Purkinje cell (primary cell): ENCODE data around the gene WWP2. TPM values are rescaled to one million over a fixed set of nuclear protein-coding genes. Genes with fewer than 3 reads are reported as not detected.

Experiments used
- polyA plus RNA-seq: library from polyadenylated mRNA; unstranded; fragments of >200 nt; fragmentation: Nextera tagmentation; gene quantifications from 2 replicates; pipeline ENCODE4 v1.2.1, GENCODE V29; 2014

WWP2 gene
- polyA plus RNA-seq, result 4.6 and 8.9 TPM in 2 replicates

DNA sequence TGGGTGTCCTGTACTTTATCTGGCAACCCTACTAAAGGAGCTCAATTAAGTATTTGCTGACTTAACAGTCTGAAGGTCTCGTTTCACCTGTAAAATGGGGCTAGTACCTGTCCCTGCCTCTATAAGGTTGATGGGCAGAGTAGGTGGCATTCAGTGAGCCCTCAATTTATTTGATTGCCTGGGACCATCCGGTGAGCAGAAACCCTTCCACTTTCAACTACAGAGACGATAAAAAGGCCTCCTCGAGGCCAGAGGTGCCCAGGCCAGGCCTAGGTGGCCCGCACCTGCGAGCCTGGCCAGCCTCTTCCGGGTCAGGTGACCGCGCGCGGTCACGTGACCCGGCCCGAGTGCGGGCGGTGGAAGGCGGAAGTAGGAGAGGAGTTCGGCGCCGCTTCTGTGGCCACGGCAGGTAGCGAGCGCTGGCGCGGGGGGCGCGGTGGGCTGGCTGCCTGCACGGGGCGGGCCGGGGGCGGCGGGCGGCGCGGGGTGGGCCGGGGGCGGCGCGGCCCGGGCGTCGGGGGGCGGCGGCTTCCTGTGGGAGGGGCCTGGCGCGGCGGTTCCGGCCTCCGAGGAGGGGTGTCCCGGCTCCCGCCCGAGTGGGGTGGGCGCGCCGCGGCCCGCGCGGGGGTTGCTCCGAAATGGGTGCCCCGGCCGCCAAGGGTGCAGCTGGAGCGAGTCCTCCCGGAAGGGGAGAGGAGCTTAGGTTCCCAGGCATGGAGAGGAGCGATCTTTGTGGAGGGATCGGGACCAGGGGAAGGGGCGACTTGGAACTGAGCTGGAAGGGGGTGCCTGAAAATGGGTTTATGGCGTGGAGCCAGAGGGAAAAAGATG lies at the start of gene WWP2:
WWP2 (plus strand) TSS at position 350 of the 831 bp plus-strand sequence. CDS start 24,679 bp downstream, outside the sequence.

DNA sequence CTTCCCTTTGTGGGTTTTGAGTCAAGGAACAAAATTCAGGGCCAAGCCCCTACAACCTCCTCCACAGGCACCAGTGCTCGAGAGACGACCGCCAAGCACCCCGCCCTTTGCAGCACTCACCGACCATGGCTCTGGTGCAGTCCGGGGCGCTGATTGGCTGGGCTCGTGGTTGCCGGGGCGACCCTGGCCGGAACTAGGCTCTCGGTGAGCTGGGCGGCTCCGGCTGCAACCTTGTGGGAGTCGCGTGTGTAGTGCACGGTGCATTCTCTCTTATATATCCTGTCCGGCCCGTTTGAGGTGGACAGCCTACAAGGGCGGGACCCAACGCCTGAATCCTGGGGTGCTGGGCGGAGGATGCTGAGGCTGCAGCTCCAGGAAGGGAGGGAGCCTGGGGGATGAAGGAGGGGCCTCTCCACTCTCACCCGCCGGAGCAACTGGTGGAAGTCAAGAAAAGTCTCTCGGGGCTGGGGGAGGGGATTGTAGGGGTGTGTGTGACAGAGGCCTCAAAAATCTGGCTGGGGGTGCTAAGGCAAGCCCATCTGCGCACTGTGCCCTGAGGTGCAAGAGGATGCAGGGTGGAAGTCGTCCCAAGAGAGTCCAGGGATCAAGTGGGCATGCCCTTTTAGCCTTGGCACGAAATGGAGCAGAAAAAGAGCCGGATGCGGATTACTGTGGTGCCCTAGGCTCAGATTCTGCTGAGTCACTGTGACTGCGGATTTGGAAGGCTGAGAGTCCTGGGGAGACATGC lies 35.6 kb upstream of the WWP2 start, which contains the start of gene NQO1:
NQO1 (minus strand) TSS at position 248 of the 748 bp plus-strand sequence; CDS start at position 127, 121 bp downstream.

DNA sequence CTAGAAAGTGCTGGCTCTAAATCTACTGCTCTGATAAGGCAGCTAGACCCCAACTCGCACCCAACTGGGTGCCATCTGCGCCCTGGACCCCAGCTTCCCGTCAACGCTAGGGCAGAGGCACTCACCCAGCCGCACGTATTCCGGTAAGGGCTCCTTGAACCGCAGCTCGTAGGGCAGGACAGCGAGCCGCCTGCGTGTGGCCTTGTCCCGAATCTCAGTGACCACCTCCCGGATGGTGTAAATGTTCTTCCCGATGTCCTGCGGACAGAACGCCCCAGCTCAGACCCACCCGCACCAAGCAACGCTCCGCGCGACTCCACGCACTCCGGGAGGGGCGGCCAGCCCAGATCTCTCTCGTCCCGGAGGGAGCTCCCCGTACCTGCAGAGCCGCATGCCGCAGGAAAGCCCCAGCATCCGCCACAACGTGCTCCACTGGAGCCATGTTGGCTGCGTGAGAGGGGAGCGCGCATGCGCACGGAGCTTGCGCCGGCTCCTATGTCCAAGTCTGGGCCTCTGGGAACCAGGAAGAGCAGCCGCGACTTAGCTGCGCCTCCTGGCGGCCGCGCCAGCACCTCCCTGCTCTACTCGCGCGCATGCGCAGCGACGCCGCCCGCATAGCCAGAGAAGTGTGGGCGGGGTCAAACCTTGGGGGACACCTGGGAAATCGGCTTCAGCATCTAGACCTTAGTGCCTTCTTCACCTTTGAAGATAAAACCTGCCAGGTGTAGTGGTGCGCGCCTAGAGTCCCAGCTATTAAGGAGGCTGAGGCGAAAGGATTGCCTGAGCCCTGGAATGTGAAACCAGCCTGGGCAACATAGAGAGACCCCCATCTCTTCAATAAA lies 7.4 kb upstream of the WWP2 start, which contains the start of gene NOB1:
NOB1 (minus strand) TSS at position 458 of the 842 bp plus-strand sequence; CDS start at position 442, 16 bp downstream.

DNA sequence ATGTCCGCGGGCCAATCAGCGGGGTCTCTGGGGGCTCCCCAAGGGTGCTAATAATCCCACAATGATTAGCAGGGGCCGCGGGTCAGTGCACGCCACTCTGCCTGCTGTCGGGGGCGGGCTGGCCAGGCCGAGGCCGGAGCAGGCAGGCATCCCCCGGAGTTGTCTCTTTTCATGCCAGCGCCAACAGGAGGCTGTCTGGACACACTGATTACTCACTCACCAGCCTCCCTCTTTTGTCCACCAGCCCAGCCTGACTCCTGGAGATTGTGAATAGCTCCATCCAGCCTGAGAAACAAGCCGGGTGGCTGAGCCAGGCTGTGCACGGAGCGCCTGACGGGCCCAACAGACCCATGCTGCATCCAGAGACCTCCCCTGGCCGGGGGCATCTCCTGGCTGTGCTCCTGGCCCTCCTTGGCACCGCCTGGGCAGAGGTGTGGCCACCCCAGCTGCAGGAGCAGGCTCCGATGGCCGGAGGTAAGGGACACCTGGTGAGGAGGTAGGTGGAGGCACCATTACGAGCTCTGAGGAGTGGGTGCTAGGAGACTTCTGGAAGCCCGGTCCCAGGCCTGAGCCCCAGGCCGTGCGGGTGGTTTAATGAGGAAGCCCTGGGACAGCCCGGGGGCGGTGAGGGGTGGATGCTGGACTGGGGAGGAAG lies 189.0 kb downstream of the WWP2 start, which contains the start of gene CLEC18A:
CLEC18A (plus strand) TSS at position 318 of the 655 bp plus-strand sequence; CDS start at position 351, 33 bp downstream.

Other genes starting within 250 kb of the WWP2 start
- 8.4 and 11.5 TPM in 2 replicates for gene NFAT5, start 196.4 kb upstream of the WWP2 start, polyA plus RNA-seq
- gene NQO1, start 35.8 kb upstream of the WWP2 start, polyA plus RNA-seq, result 5.2 and 13.0 TPM in 2 replicates
- 5.5 and 20.0 TPM in 2 replicates for gene NOB1, start 7.4 kb upstream of the WWP2 start, polyA plus RNA-seq
- not detected in 2 replicates for gene CLEC18A, start 189.0 kb downstream of the WWP2 start, polyA plus RNA-seq